Cardiac fibroblast (primary cell): Measurements from ENCODE around the gene ADARB2.
"Not testable (repeated sequence)": the region's sequence is repeated elsewhere in the genome, so short reads cannot be mapped to it uniquely, and the experiment has no call there.

Source experiments
- DNase-seq, 2 donors: peaks; one replicate each; pipeline versions ENCODE4 v3.0.0 to v3.0.0-alpha.2; 2010; ENCODE audit warnings: low read depth in 2 of 2
- H3K4me3 ChIP-seq, 2 donors: replicated peaks in 1 of 2; 1 replicate in 1 of 2; 2 replicates in 1 of 2; pipeline ENCODE4 v1.5.1; 2011; ENCODE audit warnings: low read depth in 2 of 2, low read length in 2 of 2, mild to moderate bottlenecking in 2 of 2, moderate library complexity in 1 of 2
- TF ChIP-seq, protein P1 (sequence below): IDR thresholded peaks from one replicate; pipeline ENCODE4 v1.5.1; 2011; ENCODE audit warnings: low read depth, mild to moderate bottlenecking, low read length, inconsistent platforms

Gene ADARB2

DNA sequence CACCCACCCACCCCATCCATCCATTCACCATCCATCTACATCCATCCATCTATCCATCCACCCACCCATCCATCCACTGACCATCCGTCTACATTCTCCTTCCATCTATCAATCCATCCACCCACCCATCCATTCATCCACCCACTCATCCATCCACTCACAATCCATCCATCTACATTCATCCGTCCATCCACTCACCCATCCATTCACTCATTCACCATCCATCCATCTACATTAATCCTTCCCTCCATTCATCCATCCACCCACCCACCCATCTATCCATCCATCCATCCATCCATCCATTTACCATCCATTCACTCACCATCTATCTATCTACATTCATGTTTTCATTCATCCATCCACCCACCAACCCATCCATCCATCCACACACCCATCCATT, 292.5 kb downstream of the ADARB2 start:
- DNase-seq, result no peak
- H3K4me3 ChIP-seq, result no peak overlapping the region
- TF ChIP-seq, protein P1, sequence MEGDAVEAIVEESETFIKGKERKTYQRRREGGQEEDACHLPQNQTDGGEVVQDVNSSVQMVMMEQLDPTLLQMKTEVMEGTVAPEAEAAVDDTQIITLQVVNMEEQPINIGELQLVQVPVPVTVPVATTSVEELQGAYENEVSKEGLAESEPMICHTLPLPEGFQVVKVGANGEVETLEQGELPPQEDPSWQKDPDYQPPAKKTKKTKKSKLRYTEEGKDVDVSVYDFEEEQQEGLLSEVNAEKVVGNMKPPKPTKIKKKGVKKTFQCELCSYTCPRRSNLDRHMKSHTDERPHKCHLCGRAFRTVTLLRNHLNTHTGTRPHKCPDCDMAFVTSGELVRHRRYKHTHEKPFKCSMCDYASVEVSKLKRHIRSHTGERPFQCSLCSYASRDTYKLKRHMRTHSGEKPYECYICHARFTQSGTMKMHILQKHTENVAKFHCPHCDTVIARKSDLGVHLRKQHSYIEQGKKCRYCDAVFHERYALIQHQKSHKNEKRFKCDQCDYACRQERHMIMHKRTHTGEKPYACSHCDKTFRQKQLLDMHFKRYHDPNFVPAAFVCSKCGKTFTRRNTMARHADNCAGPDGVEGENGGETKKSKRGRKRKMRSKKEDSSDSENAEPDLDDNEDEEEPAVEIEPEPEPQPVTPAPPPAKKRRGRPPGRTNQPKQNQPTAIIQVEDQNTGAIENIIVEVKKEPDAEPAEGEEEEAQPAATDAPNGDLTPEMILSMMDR, result no peak

DNA sequence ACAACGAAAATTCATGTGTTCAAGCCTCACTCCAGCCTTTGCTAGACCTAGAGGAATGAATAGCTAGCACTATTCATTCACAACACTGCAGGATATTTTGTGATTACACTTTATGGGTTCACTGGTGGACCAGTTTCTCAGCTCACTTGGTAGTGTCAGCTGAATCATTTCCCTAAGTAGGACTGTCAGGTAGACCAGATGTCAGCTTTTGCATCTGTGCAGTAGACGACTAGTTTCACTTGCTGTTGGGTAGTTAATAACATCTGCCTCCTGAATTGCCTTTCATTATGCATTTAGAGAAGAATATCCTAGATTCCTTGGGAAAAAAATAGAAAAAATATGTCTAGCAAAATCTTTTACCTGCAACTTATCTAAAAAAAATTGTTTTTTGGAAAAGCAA, 296.4 kb downstream of the ADARB2 start:
- no peak for DNase-seq
- TF ChIP-seq, protein P1, result no peak
- no peak overlapping the region for H3K4me3 ChIP-seq

DNA sequence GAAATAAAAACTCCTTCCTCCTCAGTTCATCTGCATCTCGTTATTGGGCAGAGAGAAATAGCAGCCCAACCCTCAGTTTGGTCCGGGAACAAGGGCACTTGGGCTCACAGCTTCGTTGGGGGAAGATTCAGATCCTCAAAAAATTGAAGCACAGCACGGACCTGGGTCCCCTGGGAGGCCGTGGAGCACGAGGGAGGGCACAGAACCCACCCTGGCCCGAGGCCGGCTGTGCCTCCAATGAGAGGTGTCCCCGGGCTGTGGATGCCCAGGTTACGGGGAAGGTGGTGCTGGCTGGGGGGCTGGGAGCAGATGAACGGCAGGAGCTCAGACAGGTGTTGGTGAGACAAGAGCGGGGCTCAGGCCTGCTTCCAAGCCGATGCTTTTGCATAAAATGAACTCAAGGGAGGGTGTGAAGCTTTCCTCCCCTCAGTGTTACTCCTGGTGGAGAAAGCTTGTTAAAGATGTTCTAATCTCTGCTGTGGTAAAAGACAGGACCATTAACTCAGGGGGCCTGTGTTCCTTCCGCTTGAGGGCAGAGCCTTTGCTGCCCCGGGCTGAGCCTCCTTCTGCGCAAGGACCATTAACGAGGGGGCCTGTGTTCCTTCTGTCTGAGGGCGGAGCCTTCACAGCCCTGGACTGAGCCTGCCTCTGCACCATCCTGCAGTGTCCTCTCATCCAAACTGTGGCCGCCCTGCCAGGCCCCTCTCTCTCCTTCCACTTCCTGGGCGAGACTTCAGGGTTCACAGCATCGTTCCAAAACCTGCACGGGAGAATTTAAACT, 302.2 kb downstream of the ADARB2 start:
- DNase-seq, result no peak
- TF ChIP-seq, protein P1, result no peak
- no peak overlapping the region for H3K4me3 ChIP-seq

DNA sequence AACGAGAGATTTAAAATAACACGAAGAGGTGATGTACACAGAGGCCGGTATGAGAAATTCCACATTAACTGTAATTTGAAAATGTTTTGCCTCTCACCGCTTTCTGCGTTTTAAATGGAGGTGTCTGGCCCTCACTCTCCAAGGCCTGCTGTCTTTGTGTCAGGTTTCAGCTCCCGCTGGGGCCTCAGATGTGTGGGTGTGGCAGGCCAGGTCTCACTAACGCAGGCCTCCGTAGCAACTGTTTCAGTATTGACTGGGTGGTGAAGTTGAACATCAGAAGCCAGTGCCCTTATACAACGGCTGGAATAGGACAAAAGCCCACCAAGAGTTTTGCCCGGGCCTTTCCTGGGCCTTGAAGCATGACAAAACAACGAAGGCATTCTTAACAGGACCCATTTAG, 303.1 kb downstream of the ADARB2 start:
- TF ChIP-seq, protein P1, result no peak
- DNase-seq, result no peak
- H3K4me3 ChIP-seq, result no peak overlapping the region

DNA sequence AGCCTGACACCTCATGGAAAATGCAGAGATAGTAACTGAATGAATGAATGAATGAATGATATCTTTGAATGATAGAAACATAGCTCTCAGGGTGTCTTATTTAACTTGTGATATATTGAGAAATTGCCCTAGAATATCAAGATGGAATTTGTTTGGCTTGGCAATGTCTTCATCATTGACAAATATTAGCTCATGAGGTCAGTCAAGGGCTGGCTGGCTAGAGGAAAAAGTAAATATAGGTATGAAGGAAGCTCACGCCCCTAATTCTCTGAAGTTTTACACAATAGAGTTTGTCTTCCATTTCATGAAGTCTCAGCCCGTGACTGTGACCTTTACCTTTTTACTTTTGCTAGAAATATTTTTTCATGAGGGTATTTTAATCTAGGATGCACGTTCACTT, 305.2 kb downstream of the ADARB2 start:
- TF ChIP-seq, protein P1, result no peak
- no peak for DNase-seq
- H3K4me3 ChIP-seq, result no peak overlapping the region

DNA sequence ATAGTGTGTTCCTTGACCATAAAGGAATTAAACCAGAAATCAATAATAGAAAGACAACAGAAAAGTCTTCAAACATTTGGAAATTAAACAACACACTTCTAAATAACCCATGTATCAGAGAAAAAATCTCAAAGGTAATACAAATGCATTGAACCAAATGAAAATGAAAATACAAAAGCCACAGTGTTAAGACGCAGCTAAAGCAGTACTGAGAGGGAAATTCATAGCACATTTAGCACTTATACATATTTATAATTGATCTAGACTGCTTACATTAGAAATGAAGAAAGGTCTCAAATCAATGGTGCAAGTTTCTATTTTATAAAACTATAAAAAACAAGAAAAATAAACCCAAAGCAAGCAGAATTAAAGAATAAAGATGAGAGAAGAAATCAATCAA, 306.1 kb downstream of the ADARB2 start:
- H3K4me3 ChIP-seq, result no peak overlapping the region
- DNase-seq, result no peak
- TF ChIP-seq, protein P1, result no peak

DNA sequence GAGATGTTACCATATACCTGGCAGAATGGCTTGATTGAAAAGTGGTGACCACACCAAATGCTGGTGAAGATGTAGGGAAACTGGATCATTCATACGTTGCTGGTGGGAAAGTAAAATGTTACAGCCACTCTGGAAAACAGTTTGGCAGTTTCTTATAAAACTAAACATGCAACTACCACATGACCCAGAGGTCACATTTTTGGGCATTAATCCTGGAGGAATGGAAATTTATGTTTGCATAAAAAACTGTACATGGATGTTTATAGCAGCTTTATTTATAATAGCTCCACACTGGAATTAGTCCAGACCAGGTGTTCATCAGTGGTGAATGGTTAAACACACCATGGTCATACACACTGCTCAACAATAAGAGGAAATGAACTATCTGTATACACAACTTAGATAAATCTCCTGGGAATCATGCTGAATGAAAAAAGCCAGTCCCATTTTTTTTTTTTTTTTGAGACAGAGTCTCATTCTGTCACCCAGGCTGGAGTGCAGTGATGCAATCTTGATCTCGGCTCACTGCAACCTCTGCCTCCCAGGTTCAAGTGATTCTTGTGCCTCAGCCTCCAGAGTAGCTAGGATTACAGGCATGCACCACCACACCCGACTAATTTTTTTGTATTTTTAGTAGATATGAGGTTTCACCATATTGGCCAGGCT, 309.7 kb downstream of the ADARB2 start:
- DNase-seq, H3K4me3 ChIP-seq: not testable (repeated sequence)
